Fibroblast of lung (primary cell): Measurements from ENCODE around the gene ILRUN. TPM values are rescaled to one million over a fixed set of nuclear protein-coding genes. Genes with fewer than 3 reads are reported as not detected.
A peak's percentile ranks its signal among the peaks of the same experiment; 100 is the strongest.
"Not testable (repeated sequence)": the region's sequence is repeated elsewhere in the genome, so short reads cannot be mapped to it uniquely, and the experiment has no call there.

ENCODE experiments used
- DNase-seq, 2 donors: peaks; one replicate each; pipeline versions ENCODE4 v3.0.0 to v3.0.0-alpha.2; 2010; ENCODE audit warnings: low read depth in 2 of 2
- H2AFZ ChIP-seq: 2 replicates; pipeline ENCODE4 v1.5.1; 2012; ENCODE audit warnings: low read length, control low read depth, inconsistent platforms
- H3K27ac ChIP-seq: 2 replicates; pipeline ENCODE4 v1.5.1; 2011; ENCODE audit warnings: low read length, control low read depth; ENCODE audit not compliant: insufficient read depth
- H3K27me3 ChIP-seq: 2 replicates; pipeline ENCODE4 v1.5.1; 2011; ENCODE audit warnings: mild to moderate bottlenecking, low read length; ENCODE audit not compliant: control insufficient read depth, insufficient read depth
- H3K36me3 ChIP-seq: 2 replicates; pipeline ENCODE4 v1.5.1; 2011; ENCODE audit warnings: low read length; ENCODE audit not compliant: control insufficient read depth, insufficient read depth
- H3K4me1 ChIP-seq: 2 replicates; pipeline ENCODE4 v1.5.1; 2011; ENCODE audit warnings: low read length; ENCODE audit not compliant: control insufficient read depth, insufficient read depth; ENCODE audit errors: extremely low read depth
- H3K4me2 ChIP-seq: 2 replicates; pipeline ENCODE4 v1.5.1; 2011; ENCODE audit warnings: low read length, control low read depth; ENCODE audit not compliant: insufficient read depth; ENCODE audit errors: extremely low read depth
- H3K4me3 ChIP-seq, 4 experiments: fragments of 200-600 bp in 1 of 4; sonication (generic) in 1 of 4; replicated peaks in 1 of 4; 2 replicates each; pipeline ENCODE4 v1.5.1; 2011 to 2016; ENCODE audit warnings: low read length in 4 of 4, low read depth in 3 of 4, mild to moderate bottlenecking in 3 of 4, control low read depth in 2 of 4, inconsistent platforms in 1 of 4, mixed read lengths in 1 of 4; ENCODE audit not compliant: insufficient read depth in 1 of 4; ENCODE audit errors: control extremely low read depth in 1 of 4
- H3K79me2 ChIP-seq: 2 replicates; pipeline ENCODE4 v1.5.1; 2012; ENCODE audit warnings: mild to moderate bottlenecking, low read length, inconsistent platforms; ENCODE audit not compliant: control insufficient read depth, insufficient read depth
- H3K9ac ChIP-seq: 2 replicates; pipeline ENCODE4 v1.5.1; 2011; ENCODE audit warnings: mild to moderate bottlenecking, low read length, control low read depth; ENCODE audit not compliant: insufficient read depth
- H3K9me3 ChIP-seq: 2 replicates; pipeline ENCODE4 v1.5.1; 2012; ENCODE audit warnings: low read depth, low read length; ENCODE audit not compliant: control insufficient read depth, insufficient read depth
- H4K20me1 ChIP-seq: 2 replicates; pipeline ENCODE4 v1.5.1; 2011; ENCODE audit warnings: low read length; ENCODE audit not compliant: control insufficient read depth, insufficient read depth; ENCODE audit errors: extremely low read depth
- EZH2 ChIP-seq: IDR thresholded peaks from 2 replicates; pipeline ENCODE4 v1.5.1; 2012; ENCODE audit warnings: low read length, control low read depth, mild to moderate bottlenecking; ENCODE audit errors: missing control alignments
- polyA plus RNA-seq, 2 donors: library from polyadenylated mRNA; depleted of rRNA in 1 of 2; stranded (reverse) in 1 of 2; unstranded in 1 of 2; fragments of >200 nt; gene quantifications; 2 replicates each; pipeline ENCODE4 v1.2.1, GENCODE V29; 2011 to 2012; ENCODE audit warnings: missing spikeins in 1 of 2
- total RNA-seq: library from RNA; depleted of rRNA; stranded (reverse); fragments of >200 nt; gene quantifications from 2 replicates; pipeline ENCODE4 v1.2.1, GENCODE V29; 2014
- TF ChIP-seq, protein P1 (sequence below), 2 donors: IDR thresholded peaks in 1 of 2; conservative IDR thresholded peaks in 1 of 2; 1 replicate in 1 of 2; 2 replicates in 1 of 2; pipeline ENCODE4 v1.5.1; 2011 to 2012; ENCODE audit warnings: low read length in 2 of 2, control low read depth in 1 of 2, inconsistent platforms in 1 of 2, low read depth in 1 of 2, mild to moderate bottlenecking in 1 of 2

Gene ILRUN
- total and polyA plus RNA-seq, 2 donors (not counting 1 experiment from before 2014, with no cell fraction given) = 44.1 to 60.1 TPM

- Histone ChIP-seq H3K9ac (no peak overlapping the region), H3K4me3 (no peak overlapping the region), H3K36me3 (no peaks in the 10 kb centered on the region), H3K4me1 (peaks cover 3% of the 10 kb centered on the region), H3K4me2 (no peak overlapping the region), H4K20me1 (no peaks in the 10 kb centered on the region), H3K27me3 (no peaks in the 10 kb centered on the region), H3K9me3 (no peaks in the 10 kb centered on the region), H3K27ac (no peak overlapping the region), H2AFZ (no peak overlapping the region), H3K79me2 (no peaks in the 10 kb centered on the region)
- DNase-seq = peak in 1 of 2 donors; percentile 8
- TF ChIP-seq, protein P1, sequence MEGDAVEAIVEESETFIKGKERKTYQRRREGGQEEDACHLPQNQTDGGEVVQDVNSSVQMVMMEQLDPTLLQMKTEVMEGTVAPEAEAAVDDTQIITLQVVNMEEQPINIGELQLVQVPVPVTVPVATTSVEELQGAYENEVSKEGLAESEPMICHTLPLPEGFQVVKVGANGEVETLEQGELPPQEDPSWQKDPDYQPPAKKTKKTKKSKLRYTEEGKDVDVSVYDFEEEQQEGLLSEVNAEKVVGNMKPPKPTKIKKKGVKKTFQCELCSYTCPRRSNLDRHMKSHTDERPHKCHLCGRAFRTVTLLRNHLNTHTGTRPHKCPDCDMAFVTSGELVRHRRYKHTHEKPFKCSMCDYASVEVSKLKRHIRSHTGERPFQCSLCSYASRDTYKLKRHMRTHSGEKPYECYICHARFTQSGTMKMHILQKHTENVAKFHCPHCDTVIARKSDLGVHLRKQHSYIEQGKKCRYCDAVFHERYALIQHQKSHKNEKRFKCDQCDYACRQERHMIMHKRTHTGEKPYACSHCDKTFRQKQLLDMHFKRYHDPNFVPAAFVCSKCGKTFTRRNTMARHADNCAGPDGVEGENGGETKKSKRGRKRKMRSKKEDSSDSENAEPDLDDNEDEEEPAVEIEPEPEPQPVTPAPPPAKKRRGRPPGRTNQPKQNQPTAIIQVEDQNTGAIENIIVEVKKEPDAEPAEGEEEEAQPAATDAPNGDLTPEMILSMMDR (conservative IDR thresholded peaks at IDR 0.05 in 1 of 2, IDR thresholded peaks at IDR 0.05 in 1 of 2; ENCODE audit: low read depth in 1 of 2, low read length in 2 of 2) = no peak
- TF ChIP-seq EZH2 = no peak
Measured at GRCh38 chr6:34718976-34719375, 22.4 kb upstream of the ILRUN start.

GRCh38 chr6:34717466-34717865, 20.9 kb upstream of the ILRUN start:
- DNase-seq = peak in 1 of 2 donors; percentile 4
- H3K9ac ChIP-seq = no peak overlapping the region
- no peak overlapping the region for H3K4me2 ChIP-seq
- H3K4me3 ChIP-seq = no peak overlapping the region
- no peaks in the 10 kb centered on the region for H3K4me1 ChIP-seq
- no peaks in the 10 kb centered on the region for H3K27me3 ChIP-seq
- H3K36me3 ChIP-seq = no peaks in the 10 kb centered on the region
- H3K79me2 ChIP-seq = no peaks in the 10 kb centered on the region
- no peak overlapping the region for H3K27ac ChIP-seq
- no peak overlapping the region for H2AFZ ChIP-seq
- no peak for TF ChIP-seq EZH2
- TF ChIP-seq, protein P1 (conservative IDR thresholded peaks at IDR 0.05 in 1 of 2, IDR thresholded peaks at IDR 0.05 in 1 of 2; ENCODE audit: low read depth in 1 of 2, low read length in 2 of 2) = no peak
- H3K9me3 ChIP-seq = no peaks in the 10 kb centered on the region
- no peaks in the 10 kb centered on the region for H4K20me1 ChIP-seq

- no peak overlapping the region for H3K4me2 ChIP-seq
- H3K9ac ChIP-seq = no peak overlapping the region
- no peak overlapping the region for H3K4me3 ChIP-seq
- H3K36me3 ChIP-seq = no peaks in the 10 kb centered on the region
- peak in 1 of 2 donors; percentile 15 for DNase-seq
- no peaks in the 10 kb centered on the region for H3K27me3 ChIP-seq
- TF ChIP-seq, protein P1 (conservative IDR thresholded peaks at IDR 0.05 in 1 of 2, IDR thresholded peaks at IDR 0.05 in 1 of 2; ENCODE audit: low read depth in 1 of 2, low read length in 2 of 2) = no peak
- no peak for TF ChIP-seq EZH2
- H4K20me1 ChIP-seq = no peaks in the 10 kb centered on the region
- no peaks in the 10 kb centered on the region for H3K4me1 ChIP-seq
- H2AFZ ChIP-seq = no peak overlapping the region
- H3K27ac ChIP-seq = no peak overlapping the region
- H3K9me3 ChIP-seq = no peaks in the 10 kb centered on the region
- no peaks in the 10 kb centered on the region for H3K79me2 ChIP-seq
Measured at GRCh38 chr6:34714663-34715062, 18.1 kb upstream of the ILRUN start.

DNA sequence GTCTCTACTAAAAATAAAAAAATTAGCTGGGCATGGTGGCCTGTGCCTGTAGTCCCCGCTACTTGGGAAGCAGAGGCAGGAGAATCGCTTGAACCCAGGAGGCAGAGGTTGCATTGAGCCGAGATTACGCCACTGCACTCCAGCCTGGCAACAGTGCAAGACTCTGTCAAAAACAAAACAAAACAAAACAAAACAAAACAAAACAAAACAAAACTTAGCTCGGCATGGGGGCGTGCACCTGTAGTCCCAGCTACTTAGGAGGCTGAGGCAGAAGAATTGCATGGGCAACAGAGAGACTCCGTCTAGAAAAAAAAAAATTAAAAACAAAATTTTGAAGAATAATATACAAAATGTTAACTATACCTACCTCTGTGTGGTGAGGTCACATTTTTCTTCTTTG, 16.3 kb upstream of the ILRUN start:
- not testable (repeated sequence) for H3K27me3 ChIP-seq, H3K4me2 ChIP-seq, H4K20me1 ChIP-seq, H3K9ac ChIP-seq, H3K9me3 ChIP-seq, H3K27ac ChIP-seq, H3K79me2 ChIP-seq, H3K4me3 ChIP-seq, H2AFZ ChIP-seq, H3K36me3 ChIP-seq, H3K4me1 ChIP-seq, DNase-seq
